ENCODE results near the gene WDR86.

The WDR86 gene

DNA sequence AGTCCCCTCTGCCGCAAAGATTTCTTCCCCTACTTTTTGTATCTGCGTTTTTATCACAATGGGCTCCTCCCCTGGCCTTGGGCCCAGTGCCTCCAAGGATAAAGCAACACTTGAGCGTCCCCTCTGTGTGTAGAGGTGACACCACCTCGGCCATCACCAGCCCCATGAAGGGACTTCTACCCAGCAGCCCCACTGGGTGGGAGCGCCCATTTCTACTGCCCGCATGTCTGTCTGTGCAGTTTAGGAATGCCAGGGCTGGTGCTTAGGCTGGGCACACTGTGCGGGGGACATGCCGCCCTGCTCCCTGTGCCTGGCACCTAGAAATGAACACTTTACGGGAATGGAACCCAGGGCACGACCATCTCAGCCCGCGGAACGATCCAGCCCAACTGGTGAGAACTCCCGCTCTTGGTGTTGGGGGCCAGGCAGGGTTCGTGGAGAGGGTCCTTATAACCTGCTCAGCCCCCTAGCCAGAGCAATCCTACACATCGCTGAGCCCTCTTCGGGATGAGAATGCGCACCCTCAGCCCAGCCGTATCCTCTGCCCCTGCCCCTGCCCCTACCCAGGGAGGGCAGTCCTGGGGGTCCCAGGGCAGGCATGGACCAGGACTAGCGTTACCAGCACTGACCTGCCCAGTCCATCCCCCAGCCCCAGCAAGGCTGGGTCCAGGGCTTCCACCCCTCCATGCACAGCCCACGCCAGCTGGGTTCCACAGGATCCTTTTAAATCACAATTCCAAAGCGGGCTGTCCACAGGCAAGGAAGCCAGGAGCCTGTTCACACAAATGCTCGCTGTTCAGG is 17.3 kb upstream of the WDR86 start:
- DNase-seq = no peak

DNA sequence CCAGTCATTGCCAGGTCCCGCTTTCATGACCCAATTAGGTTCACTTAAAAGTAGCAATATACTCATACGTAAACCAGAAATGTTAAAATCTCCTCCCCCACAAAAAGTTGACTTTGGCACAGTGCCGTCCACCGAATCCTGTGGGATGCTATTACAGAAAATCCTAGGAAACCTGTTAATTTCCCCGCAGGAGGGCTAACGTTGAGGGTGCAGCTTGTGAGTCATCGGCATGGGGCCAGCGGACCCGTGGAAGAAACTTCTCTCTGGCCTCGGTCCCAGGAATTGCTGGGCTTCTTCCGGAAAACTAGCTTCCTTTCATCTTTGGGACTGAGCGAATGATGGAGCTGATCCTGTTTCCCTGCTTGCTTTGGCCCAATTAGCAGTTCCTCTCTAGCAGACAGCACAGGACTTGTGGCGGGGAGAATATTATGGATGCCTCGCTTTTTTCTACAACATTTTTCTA is 16.6 kb upstream of the WDR86 start:
- no peak for DNase-seq

DNA sequence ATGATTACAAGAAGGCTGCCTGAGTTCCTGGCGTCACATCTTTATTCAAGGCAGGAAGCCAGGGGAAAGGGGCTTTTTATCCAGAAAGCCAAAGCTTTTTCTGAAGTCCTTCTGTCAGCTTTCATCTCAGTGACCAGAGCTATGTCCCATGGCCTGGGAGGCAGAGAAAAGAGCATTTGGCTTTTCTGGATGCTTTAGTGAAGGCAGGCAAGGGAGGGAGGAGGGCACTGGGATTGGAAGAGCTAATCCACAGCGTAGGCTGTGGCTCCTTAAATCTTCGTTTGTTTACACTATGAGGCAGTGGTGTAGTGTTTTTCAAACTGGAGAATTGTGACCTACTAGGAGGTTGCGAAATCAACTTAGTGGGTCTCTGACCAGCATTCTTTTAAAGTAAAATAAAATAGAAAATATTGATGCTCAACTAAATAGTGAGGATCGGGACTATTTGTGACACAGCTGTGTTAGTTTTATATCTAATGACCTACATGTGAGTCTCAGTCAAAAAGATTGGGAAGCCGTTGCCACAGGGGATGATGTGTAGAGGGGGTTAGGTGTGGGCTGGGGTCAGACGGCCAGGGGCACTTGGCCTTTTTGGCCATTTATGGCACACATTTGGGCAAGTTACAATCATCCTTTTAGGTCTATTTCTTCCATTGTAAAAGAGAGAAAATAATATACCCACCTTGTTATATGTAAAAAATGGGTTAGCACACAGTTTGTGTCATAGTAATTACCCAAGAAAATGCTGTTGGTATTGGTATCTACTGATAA is 16.0 kb upstream of the WDR86 start:
- no peak for DNase-seq

DNA sequence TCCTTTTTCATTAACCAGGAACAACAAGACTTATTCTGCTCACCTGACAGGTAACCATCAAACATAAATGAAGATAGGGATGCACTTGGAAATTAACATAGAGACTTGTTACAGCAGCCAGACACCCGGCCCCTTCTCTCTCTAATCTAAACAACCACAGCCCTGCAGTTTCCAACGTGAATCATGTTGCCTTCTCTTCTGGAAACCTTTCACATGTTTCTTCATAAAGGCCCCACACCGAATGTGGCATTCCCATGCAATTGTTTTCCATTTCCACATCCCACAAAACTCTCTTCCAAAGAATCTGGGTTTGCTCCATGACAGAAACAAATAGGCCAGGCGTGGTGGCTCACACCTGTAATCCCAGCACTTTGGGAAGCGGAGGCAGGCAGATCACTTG is 15.0 kb upstream of the WDR86 start:
- DNase-seq = no peak

DNA sequence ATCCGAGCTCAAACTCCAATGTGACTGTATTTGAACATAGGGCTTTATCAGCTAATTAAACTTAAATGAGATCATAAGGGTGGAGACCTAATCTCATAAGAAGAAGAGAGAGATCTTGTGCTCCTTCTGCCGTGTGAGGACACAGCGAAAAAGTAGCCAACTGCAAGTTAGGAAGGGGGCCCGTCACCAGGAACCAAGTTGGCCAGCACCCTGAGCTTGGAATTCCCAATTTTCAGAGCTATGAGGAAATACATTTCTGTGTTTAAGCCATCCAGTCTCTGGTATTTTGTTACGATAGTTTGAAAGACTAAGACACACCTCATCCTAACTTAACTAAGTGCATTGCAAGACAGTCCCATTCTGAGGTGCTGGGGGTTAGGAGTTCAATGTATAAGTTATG is 14.1 kb upstream of the WDR86 start:
- no peak for DNase-seq

DNA sequence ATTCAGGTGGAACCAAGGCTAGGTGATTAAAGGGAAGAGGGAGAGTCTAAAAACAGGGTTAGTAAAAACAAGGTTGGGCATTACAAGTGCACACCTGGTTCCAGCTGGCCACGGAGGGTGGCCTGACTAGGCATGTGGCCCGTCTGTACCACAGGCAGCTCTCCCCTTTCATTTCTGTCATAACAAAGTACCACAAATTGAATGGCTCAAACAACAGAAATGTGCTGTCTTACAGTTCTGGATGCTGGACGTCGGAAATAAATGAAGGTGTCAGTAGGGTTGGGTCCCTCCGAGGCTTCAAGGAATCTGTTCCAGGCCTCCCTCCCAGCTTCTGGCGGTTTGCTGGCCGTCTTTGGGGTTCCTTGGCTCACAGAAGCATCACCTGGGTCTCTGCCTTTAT is 13.4 kb upstream of the WDR86 start:
- no peak for DNase-seq

DNA sequence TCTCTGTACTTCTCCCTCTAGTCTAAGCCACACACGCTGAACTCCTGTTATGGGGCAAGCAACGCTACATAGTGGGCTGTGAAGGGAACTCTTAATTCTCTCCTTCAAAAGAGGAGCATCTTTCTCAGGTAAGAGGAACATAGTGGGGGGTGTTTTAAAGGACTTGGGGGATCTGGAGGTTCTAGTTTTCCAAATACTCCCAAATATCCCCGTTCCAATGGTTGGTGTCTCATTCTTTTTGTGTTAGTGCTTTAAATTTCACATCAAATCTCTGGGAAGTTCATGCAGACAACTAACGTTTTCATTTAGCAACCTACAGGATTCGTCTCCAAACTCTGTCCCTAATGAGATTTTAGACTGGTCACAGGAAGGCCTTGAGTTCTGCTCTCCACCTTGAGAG is 12.4 kb upstream of the WDR86 start:
- DNase-seq = no peak

DNA sequence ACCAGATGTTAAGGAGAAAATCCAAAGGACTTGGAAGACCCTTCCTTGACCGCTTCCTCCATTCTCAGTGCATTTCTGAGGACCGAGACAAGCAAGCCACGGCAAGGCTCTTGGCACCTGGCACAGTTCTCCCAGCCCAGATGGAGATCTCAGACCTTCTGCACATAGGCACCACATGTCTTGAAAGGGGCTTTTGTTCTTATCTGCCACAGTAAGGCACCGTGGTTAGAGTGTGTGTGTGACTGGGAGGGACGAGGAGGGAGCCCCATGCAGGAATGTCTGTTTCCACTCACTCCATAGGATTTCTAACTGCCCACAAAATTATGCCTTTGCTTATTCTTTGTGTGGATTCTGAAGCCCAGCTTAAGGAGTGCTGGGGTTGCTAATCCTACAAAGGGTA is 10.3 kb upstream of the WDR86 start:
- no peak for DNase-seq

DNA sequence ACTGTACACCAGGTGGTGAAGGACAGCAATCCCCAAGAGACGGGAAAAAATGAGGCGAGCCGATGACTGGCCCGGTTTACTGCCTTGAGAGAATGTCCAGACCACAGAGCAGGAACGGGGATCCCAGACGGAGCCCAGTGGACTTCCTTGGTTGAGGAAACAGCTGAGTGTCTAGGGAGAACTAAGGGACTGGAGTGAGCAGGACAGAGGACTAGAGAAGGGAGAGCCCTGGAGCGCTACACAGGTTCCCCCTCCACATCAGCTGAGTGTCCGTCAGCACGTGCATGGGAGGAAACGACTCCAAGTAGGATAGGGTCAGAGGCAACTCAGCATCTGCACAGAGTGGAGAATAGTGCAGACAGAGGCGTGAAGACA is 7.1 kb upstream of the WDR86 start:
- DNase-seq = no peak

DNA sequence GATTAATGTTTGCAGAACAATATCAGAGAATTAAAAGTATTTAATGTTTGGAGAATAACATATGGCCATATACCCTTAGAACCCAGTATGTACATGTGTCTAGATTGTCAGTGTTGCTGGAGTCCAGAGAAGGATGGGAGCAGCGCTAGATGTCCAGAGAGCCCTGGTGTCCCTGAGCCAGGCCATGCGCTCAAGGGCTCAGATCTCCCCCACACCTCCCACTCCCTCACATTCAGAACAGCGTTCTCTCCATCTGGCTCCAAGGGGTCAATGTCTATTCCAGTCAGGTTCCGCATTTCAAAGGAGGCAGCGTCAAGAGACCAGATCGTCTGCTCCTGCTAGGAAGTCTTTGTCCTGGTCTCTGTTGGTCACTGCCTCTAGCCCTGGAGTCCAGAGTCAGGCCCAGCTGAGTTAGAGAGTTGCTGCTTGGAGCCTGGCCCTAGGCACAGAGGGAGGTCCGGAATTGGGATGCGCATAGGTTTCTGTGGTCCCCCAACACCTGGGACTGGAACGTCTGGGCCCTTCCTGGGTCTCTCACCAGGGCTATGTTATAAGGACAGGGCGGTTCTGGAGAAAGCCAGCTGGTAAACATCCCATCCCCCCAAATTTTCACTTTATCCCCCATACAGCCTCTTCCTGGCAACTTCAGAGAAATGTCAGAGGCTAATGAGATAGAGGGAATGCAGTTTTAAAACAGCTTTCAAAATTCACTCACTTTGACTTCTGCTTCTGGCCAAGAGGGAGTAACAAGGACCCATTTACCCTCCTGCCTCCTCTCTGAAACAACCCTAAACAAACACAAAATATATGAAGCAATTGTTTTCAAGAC is 6.5 kb upstream of the WDR86 start:
- DNase-seq = no peak

DNA sequence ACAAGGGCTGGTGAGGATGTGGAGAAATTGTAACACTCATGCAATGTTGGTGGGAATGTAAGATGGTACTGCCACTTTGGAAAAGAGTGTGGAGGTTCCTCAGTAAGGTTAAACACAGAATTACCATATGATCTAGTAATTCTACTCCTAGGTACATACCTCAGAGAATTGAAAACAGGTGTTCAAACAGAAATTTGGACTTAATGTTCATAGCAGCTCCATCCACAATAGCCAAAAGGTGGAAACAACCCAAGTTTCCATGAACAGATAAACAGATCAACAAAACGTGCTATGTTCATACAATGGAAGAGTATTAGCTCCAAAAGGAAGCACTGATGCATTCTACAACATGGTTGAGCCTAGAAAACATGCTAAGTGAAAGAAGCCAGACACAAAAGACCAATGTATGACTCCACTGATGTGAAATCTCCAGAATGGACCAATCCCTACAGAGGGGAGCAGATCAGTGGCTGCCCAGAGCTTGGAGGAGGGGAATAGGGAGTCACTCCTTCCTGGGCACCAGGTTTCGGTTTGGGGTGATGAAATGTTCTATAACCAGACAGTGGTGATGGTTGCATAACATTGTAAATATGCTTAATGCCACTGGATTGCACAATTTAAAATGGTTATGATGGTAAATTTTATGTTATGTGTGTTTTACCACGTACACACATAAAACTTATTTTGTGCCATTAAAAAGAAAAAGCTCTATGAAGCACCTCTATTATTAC is 5.7 kb upstream of the WDR86 start:
- DNase-seq = no peak

DNA sequence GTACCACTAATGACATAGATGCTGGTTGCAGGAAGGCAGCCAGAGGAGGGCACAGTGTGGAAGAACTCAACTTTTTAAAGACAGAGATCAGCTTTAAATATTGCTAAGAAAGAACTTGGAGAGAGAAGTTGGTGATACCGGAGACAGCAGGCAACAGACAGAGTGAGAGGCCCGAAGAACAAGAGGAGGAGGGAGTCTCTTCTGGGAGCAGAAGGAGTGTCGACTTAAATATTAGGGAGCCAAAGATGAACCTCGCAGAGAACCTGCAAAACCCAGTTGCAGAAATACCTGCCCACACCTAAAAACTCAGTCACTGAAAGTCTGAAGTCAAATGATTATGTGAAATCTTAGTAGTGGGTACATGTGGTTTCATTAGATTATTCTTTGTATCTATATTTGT is 3.4 kb upstream of the WDR86 start:
- DNase-seq = no peak

DNA sequence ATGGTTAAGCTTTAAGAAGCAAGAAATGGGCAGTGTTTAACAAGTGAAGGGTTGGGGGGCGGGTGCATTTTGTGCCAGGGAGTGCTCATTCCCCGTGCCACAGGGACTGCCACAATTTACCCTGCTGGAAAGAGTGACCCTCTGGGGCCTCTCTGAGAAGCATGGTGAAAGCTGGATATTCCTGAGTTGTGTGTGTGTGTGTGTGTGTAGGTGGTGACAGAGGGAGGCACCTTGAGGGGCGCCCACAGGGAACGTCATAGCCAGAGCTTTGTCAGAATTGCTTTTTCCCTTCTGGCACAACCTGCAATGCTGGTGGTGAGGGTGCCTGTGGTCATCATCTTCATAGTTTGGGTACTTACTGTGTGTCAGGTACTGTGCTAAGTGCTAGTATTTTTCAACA is 2.5 kb upstream of the WDR86 start:
- no peak for DNase-seq

DNA sequence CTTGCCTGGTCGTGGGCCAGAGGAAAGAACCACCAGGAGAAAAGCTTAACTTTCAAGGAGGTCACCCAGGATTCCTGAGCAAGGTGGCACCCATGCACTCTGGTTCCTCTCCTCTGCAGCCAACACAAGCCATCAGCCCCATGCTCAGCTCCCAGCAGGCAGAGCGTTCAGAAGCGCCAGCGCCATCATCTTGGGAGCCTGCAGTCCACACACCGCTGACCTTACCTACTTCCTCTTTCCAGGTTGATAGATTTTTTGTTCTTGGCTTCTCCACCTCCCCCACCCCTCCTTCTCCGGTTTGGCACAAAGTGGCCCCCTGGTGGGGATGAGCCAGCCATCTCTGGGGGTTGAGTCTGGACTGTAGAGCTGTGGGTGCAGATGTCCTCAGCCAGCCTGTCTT is 1.7 kb upstream of the WDR86 start:
- DNase-seq = no peak

DNA sequence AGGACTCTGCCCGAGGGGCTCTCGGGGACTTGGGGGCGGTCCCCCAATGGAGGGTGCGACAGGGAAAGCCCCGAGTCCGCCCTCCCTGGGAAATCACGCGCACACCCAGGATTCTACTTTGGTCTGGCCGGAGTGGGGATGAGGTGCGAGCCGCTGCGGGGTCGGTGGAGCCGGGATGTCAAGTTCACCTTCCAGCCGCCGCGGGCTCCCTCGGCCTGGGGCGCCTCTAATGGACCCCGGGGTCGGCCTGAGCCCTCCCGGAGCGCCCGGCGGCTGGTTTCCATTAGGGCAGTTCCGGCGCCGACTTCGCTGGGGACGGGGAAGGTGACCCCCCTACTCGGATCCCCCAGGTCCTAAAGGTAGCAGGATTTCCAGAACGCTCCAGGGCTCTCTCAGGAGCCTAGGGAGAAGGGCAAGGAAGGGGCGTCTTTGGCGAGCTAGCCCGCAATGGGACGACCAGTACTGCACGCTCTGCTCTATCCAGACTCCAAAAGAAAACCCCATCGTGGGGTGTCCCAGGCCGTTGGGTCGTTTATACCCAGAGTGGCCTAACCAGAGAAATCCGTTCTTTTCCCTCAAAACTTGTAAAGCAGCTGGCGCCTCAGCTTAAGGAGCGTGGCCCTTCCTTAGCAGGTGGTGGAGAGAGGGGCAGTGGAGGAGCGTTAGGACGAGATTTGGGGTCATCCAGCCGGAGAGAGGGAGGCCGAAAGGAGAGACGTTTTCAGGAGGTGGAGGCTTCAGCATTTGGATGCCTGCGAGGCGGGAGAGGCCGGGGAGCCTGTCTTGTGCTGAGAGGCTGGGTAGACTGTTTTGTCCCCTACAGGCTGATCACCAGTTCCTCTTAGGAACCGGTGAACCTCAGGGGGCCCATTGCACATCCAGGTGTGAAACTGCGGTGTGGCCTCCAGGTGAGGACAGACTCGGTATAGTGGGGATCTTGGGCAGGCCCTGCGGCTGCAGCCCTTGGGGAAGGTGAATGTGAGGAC is 860 bp upstream of the WDR86 start:
- DNase-seq = no peak

DNA sequence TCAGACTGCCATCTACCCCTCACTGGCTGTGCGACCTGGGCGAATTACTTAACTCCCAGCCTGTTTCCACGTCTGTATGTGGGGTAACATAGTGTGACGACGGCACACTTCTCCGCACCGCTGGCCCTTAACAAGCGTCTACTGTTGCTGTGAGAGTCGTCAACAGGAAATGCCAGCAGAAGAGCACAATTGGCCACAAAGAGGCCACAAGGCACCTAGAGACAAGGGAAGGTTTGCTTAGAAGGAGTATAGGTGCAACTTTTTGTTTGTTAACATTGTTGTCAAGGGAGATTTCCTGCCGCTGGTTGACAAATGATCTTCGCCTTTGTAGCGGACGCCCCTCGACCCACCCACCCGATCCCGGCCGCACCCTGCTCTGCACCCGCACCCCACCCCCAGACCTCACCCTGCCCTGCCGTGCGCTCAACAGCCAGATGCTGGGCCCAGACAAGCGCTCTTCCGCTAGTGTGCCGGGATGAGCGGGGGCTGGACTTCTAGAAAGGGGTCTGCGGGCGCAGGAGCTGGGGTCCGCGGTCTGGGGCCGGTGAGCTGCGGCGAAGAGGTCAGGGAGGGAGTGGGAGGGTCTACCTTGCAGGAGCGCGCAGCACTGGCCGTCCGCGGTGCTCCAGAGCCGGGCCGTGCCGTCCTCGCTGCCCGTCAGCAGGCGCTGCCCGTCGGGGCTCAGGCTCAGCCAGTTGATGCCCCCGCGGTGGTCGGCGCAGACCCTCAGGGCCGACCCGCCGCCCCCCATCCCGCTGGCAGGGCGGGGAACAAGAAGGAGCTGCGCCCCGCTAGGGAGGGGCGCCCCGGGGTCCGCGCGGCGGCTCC is 785 bp downstream of the WDR86 start:
- no peak for DNase-seq

DNA sequence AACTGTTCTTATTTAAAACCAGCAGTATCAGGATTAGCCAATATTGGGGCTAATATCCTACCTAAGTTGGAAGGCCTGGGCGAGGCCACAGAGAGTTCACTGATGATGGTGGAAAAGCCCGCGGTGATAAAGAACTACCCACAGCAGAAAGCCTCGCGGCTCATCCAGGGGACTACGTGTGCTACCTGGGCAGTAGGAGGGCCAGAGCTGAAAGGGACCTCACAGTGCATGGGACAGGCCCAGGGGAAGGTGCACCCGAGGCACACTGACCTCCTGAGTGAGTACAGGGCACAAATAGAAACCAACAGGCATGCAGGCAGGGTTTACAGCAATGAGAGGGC is 1.4 kb downstream of the WDR86 start:
- no peak for DNase-seq

DNA sequence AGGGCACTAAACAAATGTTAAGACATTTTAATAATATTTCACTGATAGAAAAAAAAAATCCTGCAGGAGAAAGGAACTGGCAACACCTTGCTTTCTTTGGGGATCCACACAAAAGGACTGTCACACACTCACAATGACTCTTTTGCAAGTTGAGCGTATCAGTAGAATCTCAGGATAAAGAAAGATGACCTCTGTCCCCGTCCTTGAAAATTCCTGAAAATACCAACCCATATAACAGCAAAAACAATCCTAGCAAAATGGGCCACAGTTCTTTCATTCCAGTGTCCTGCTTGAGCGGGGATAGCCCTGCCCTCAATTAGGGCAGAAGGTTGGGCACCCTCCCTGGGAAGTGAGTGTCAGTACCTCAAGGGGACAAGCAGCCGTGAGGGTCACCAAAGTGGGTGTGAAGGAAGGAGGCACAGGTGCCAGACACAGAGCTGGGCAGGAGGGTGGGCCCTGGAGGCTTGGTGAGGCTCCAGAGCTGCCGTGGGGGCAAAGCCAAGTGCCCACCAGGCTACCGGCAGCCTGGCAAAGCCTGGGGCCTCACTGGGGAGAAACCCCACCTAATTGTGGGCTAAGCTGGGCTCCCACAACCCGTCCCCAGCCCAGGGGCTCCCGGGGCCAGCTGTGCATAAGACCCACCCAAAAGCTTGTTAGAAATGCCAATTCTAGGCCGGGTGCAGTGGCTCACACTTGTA is 2.8 kb downstream of the WDR86 start:
- DNase-seq = no peak

DNA sequence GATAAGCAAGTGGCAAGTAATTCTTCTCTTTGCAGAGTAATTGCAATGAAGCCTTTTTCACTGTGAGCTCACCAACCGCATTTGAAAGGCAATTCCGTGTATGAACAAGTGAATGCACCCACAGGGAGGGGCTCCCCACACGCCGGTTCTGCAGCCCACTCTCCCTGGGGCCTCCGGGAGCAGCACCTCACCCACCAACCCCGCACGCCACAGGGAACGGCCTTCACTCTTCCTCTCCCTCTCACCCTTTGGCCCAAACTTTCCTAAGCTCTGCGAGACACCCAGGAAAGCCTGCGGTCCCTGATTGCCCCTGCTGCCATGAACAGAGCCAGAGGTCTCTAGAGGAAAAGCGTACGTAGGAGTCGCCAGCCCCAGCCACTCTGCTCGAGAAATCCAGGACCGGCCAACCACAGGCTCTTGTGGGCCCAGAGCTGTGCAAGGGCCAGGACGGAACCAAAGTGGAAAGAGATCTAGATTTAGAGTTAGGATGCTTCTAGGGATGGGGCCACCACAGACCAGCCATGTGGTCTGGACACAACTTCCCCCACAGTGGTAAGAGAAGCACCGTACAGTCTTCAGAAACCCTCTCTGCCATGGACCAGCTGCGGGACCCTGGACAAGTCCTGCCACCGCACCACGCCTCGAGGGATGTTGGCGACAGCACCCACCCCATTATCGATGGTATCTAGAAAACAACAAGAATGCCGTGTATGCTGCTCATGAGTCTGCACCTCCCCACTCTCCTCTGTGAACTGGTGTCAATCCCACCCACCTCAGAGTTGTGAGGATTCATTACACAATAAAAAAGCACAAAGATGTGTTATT is 3.6 kb downstream of the WDR86 start:
- DNase-seq = no peak

Data from NCI-H1436 (cell line).